Measurements from ENCODE around the gene HEY2.
"Not testable (repeated sequence)": the region's sequence is repeated elsewhere in the genome, so short reads cannot be mapped to it uniquely, and the experiment has no call there.

The HEY2 gene

DNA sequence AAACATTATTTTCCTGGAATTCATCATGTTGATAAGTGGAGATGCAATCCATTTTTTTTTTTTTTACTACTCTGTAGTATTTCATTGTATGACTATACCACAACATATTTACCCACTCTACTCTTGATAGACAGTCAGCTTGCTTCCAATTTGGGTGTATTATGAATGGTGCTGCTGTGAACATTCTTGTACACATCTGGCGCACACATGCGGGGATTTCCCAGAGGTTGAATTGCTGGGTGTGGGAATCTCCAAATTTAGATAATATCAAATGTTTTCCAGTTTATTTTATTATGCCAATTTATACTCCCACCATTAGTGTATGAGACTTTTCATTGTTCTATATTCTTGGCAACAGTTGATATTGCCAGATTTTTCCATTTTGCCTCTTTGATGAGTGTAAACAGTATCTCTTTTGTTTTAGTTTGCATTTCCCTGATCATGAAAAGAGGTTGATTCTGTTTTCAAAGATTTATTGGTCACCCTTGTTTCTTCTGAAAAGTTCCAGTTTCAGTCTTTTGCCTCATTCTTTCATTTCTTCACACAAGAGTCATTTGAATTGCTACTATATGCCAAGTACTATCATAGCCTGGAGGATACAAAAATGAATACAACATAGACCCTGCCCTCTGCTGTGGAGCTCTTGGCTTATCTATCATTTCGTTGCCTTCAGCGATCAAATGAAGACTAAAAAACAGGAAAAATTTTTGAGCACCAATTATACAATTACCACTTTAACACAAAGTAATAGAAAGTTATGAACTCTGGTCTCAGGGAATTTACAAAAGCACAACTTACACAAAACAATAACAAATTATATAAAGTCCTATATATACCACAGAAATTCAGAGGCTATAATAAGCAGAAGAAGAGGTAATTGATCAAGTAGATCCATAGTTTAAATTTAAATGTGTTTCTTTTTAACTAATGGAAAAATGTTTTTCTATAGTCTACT lies 24.2 kb downstream of the HEY2 start:
- DNase-seq, result no peak

DNA sequence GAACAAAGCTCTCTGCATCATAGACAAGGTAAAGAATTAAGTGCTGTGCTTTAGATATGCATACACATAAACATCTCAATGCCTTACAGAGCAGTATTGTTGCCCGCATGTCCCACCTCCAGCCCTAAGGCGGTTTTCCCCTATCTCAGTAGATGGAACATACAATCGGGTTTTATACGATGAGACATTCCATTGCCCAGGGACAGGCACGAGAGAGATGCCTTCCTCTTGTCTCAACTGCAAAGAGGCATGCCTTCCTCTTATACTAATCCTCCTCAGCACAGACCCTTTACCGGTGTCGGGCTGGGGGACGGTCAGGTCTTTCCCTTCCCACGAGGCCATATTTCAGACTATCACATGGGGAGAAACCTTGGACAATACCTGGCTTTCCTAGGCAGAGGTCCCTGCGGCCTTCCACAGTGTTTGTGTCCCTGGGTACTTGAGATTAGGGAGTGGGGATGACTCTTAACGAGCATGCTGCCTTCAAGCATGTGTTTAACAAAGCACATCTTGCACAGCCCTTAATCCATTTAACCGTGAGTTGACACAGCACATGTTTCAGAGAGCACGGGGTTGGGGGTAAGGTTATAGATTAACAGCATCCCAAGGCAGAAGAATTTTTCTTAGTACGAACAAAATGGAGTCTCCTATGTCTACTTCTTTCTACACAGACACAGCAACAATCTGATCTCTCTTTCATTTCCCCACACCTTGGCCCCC lies 26.8 kb downstream of the HEY2 start:
- DNase-seq, result not testable (repeated sequence)

DNA sequence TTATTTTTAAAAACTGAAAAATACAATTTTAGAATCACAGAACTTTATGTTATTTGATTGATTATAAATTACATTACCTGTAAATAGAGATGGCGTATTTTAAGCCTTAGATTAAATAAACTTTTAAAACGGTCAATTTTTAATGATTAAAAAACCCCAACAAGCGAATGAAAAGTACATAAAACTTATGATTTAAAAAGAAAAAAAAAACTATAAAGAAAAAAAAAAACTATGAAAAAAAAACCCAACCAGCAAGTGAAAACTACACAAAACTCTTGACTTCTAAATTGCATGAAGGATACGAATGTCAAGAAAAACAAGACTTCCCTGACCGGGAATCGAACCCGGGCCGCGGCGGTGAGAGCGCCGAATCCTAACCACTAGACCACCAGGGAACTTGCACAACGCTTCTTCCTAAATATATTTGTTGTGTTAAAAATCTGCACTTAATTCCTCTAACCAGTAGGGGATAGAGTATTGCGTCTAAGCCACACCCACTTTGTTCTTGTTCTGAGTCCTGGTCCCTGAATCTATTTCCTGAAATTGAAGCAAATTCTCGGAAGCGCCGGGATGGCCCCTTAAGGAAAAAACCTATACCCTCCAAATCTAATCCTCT lies 30.6 kb downstream of the HEY2 start:
- peak; percentile 96 for DNase-seq

DNA sequence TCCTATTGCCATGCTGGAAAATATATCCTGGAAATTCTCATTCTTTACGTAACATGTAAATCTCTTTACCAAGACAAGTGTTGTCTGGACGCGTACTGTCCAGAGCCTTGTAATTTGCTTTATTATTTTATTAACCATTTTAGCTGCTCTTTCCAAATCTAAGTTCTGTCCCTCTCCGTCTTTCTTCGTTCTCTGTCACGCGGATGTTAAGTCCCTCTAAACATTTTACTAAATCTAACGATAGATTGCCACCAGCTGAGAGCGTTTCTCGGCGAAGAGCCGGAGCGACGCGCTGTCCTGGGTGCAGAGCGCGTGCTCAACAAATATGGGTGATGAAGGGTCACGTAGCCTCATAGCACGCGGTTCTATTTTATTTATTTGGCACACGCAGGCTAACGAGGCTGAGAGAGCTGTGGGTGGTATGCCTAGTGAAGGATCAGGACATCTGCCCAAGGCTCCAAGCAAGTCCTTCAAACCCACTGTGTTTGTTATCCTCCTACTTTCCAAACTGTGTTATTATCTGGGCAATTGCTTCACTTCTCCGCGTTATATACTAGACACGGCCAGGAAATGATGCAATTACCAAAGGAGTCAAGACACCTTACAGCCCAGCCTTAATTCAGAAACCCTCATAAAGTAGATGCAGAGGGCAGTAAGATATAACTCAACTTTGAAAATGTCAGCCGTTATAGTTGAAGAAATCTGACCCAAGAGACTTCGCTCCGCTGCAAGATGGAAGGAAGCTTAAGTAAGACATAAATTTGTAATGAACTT lies 31.3 kb downstream of the HEY2 start:
- peak; percentile 84 for DNase-seq

- peak; percentile 71 for DNase-seq
These were observed 32.0 kb downstream of the HEY2 start for GRCh38 chr6:125781314-125781868.

DNA sequence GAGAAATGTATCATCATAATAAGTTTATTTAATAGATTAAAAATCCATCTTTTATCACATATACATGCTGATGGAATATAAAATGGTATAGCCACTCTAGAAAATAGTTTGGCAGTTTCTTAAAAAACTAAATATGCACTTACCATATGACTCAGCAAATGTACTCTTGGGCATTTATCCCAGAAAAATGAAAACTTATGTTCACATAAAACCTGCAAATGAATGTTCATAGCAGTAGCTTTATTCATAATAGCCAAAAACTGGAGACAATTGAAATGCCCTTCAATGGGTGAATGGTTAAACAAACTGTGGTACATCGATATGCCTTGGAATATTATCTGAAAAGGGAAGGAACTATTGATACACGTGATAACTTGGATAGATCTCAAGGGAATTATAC lies 34.9 kb downstream of the HEY2 start:
- no peak for DNase-seq

DNA sequence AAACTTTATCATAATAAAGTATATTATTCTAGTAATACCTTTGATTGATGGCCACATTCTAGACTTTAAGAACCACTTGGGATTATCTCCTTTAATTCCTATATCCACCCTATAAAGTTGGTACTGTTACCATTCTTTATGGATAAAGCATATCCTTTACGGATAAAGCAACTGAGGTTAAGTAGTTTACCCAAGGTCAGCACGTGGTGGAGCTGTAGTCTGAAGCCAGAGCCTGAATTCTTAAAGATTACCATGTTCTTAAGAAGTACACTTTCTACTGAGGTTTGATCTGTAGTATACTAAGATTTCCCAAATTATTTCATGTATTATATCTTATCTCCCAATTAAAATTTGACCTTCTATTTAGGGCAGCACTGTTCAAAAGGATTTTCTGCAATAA lies 38.4 kb downstream of the HEY2 start:
- no peak for DNase-seq

- no peak for DNase-seq
These were observed 39.7 kb downstream of the HEY2 start for GRCh38 chr6:125789167-125789566.

DNA sequence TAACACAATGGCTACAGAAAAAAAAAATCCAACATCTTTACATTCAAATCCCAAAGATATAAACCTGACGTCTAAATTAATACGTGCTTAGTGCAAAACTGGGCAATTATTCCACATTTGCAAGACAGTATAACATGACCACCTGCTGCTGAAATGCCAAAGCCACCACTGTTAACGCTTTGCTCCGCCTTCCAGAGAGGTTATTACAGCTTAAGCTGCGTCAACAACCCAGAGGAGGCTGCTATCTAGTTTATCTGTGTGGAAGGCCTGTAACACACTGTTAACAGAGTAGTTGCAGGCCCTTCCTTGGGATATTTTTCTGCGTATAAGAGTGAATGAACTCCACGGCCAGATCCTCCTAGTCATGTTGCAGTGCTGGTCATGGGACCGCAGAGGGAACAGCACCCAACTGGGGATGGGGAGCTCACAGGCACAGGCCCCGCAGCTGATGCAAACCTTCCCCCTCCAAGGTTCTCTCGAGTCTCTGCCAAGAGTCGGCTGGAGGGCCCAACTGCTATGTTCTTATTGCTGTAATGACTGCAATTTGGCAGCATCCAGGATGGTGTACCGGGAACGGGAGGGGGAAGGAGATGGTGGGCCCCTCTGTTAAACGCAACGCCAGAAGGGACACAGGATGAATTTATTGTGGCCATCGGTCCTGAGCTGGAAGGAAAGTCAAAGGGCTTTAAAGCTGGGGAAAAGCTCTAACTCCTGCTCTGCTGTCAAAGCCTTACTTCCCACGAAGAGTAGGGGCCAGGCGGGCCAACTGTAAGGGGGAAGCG lies 40.3 kb downstream of the HEY2 start:
- peak; percentile 88 for DNase-seq

GRCh38 chr6:125790358-125791150 lies 41.1 kb downstream of the HEY2 start, which contains the start of gene NCOA7:
Gene NCOA7 (plus strand): TSS chr6:125790960. CDS start chr6:125815355, 24,395 bp downstream.
- peak; percentile 83 for DNase-seq

DNA sequence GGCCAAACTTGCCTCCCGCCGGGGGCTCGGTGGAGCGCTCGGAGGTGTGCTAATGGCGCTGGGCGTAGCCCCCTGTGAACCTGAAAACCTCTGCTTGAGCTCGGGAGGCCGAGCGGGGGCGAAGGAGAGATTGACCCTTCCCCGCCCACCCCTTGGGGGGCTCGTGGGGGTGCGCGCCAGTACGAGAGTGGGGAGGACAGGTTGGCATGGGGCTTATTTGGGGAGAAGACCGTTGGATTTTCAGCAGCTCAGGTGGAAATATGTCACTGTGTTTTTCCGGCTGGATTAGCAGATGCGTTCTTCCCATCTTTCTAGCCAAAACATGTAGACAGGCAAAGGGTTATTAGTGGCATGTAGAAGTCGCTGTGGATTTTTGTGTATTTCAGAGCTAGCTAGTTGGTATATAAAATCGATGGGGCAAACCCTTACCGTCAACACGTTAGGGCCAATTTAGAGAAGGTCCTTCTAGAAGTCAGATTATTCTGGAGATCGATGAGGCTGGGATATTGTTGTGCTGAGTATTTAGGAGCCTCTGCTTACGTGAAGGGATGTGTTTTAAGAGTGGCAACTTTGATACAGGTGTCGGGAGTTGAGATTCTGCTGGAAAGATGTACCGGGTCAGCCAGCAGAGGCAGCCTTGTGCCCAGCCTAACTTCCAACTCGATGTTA lies 41.9 kb downstream of the HEY2 start:
- peak; percentile 75 for DNase-seq

DNA sequence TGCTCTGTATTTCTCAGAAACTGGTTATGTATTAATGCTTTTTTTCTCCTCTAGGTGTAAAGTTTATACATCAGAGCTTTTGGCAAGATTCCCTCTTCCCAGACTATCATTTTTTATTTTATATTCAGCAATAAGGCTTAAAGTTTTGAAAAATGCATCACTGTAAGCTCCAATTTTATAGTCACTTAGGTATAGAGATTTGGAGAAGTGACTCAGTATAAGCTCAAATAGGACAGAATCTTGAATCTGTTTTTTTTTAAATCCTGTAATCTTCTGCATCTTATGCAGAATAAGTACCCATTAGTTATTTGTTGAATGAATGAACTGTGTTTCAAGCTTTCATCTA lies 42.4 kb downstream of the HEY2 start:
- DNase-seq, result no peak

DNA sequence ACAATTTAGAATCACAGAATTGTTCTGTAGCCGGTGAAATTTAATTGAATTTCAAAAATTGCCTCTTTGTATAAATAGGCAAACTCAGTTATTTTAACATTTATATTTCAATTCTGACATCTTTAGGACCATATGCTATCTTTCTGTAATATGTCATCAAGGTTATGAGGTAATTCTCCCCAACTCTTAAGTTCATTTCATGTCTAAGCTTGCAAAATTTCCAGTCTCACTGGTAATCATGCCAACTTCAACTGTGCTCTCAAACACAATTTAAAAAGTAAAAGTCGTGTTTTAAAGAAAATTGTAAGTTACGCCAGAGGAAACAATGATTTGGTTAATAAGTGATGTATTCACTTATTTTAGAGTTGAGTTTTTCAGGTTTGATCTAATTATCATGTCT lies 42.7 kb downstream of the HEY2 start:
- DNase-seq, result no peak

DNA sequence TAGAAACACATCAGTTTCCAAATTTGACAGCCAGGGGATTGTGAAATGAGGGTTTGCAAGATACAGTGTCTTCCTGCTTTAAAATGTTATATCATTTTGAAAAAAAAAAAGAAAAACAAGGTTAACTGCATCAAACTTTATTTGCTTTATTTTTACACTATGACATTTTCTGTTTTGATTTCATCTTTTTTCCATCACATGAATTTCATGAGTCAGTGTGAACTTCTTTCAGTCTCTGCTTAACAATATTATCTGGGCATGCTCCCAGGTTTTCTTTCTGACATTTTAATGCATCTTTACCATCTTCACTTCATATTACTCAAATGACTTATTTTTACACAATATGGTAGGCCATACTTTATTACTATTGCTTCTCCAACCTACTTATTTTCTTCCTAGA lies 43.2 kb downstream of the HEY2 start:
- DNase-seq, result no peak

- no peak for DNase-seq
These were observed 43.8 kb downstream of the HEY2 start for GRCh38 chr6:125793280-125793679.

- DNase-seq, result no peak
These were observed 44.4 kb downstream of the HEY2 start for GRCh38 chr6:125793863-125794262.

- DNase-seq, result no peak
These were observed 45.1 kb downstream of the HEY2 start for GRCh38 chr6:125794342-125795137.

DNA sequence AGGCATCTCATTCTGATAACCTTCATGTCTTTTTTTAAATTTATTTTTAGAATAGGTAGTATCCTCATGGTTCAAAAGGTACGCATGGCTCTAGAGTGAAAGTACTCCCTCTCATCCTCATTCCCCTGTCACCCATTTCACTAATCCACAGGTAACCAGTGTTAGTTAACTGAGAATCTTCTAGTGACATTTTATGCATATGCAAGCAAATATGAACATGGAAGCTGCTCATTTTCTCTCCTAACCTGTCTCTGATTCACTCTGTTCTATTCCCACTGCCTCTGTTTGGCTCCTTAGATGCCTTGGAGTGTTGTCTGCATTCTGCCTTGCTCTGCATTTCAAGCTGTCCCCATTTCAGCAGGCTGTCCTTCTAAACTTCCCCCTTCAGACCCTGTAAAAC lies 45.9 kb downstream of the HEY2 start:
- DNase-seq, result no peak

- no peak for DNase-seq
These were observed 47.9 kb downstream of the HEY2 start for GRCh38 chr6:125797120-125797885.

Data from NCI-H1105 treated with DMSO at 0.1 percent for 48 hours (cell line).